GM21528 (cell line): ENCODE data around the gene C2CD4C.
"Not testable (repeated sequence)": the region's sequence is repeated elsewhere in the genome, so short reads cannot be mapped to it uniquely, and the experiment has no call there.

Source experiments
- ATAC-seq: cut with Tn5 transposase; IDR thresholded peaks from one replicate; pipeline ENCODE4 v1.9.1; 2021; ENCODE audit warnings: mild to moderate bottlenecking, moderate library complexity; ENCODE audit not compliant: unreplicated experiment, low FRiP score

The C2CD4C gene

GRCh38 chr19:386189-386588 lies 22.8 kb downstream of the C2CD4C start:
- ATAC-seq: not testable (repeated sequence)

GRCh38 chr19:384799-385169 lies 24.2 kb downstream of the C2CD4C start:
- ATAC-seq: no peak

GRCh38 chr19:383922-384798 lies 24.8 kb downstream of the C2CD4C start:
- ATAC-seq: no peak

GRCh38 chr19:383040-383439 lies 25.9 kb downstream of the C2CD4C start:
- ATAC-seq: no peak

GRCh38 chr19:382578-382977 lies 26.4 kb downstream of the C2CD4C start:
- not testable (repeated sequence) for ATAC-seq

GRCh38 chr19:381901-382300 lies 27.0 kb downstream of the C2CD4C start:
- ATAC-seq: not testable (repeated sequence)

- not testable (repeated sequence) for ATAC-seq
Observed at GRCh38 chr19:380618-381219, 28.2 kb downstream of the C2CD4C start.

- ATAC-seq: no peak
Observed at GRCh38 chr19:379796-380195, 29.2 kb downstream of the C2CD4C start.

GRCh38 chr19:378706-379105 lies 30.2 kb downstream of the C2CD4C start:
- no peak for ATAC-seq

- ATAC-seq: no peak
Observed at GRCh38 chr19:377801-378581, 31.0 kb downstream of the C2CD4C start.

- no peak for ATAC-seq
Observed at GRCh38 chr19:376111-376470, 32.9 kb downstream of the C2CD4C start.

- no peak for ATAC-seq
Observed at GRCh38 chr19:375395-376110, 33.4 kb downstream of the C2CD4C start.

- ATAC-seq: no peak
Observed at GRCh38 chr19:374886-375235, 34.1 kb downstream of the C2CD4C start.

- no peak for ATAC-seq
Observed at GRCh38 chr19:374183-374885, 34.6 kb downstream of the C2CD4C start.

- ATAC-seq: no peak
Observed at GRCh38 chr19:373391-374182, 35.4 kb downstream of the C2CD4C start.

GRCh38 chr19:372306-372890 lies 36.5 kb downstream of the C2CD4C start:
- no peak for ATAC-seq

- no peak for ATAC-seq
Observed at GRCh38 chr19:371501-372168, 37.3 kb downstream of the C2CD4C start.

GRCh38 chr19:370641-371330 lies 38.2 kb downstream of the C2CD4C start:
- no peak for ATAC-seq
